SK-N-MC (cell line): Measurements from ENCODE around the gene ING4.

Source experiments
- DNase-seq: peaks from one replicate; pipeline ENCODE4 v3.0.0-alpha.2; 2011; ENCODE audit warnings: low read depth, low spot score
- H3K27ac ChIP-seq: fragments of 200-600 bp; sonication (generic); 2 replicates; pipeline ENCODE4 v1.5.1; 2016; ENCODE audit warnings: mixed run types
- H3K36me3 ChIP-seq: fragments of 200-600 bp; sonication (generic); 2 replicates; pipeline ENCODE4 v1.6.1; 2017; ENCODE audit warnings: antibody characterized with exemption, low read length, mixed read lengths; ENCODE audit not compliant: insufficient read depth
- H3K4me3 ChIP-seq: fragments of 200-600 bp; sonication (generic); 2 replicates; pipeline ENCODE4 v1.5.1; 2016
- H3K9ac ChIP-seq: fragments of 200-600 bp; sonication (generic); 2 replicates; pipeline ENCODE4 v1.8.0; 2017; ENCODE audit warnings: mixed run types, mixed read lengths; ENCODE audit not compliant: insufficient read length
- H3K9me3 ChIP-seq: fragments of 200-600 bp; sonication (generic); 2 replicates; pipeline ENCODE4 v1.6.1; 2017; ENCODE audit warnings: low read depth, mild to moderate bottlenecking, antibody characterized with exemption, low read length, moderate library complexity, mixed read lengths
- EZH2 ChIP-seq: fragments of 200-600 bp; sonication (generic); IDR thresholded peaks from one replicate; pipeline ENCODE4 v1.6.1; 2017; ENCODE audit warnings: antibody characterized with exemption
- FOXP2 ChIP-seq: optimal IDR thresholded peaks from 2 replicates; pipeline ENCODE3; 2011; ENCODE audit warnings: mild to moderate bottlenecking, moderate library complexity; ENCODE audit not compliant: insufficient read depth; ENCODE audit errors: extremely low read length, control extremely low read depth
- POLR2AphosphoS5 ChIP-seq: IDR thresholded peaks from 2 replicates; pipeline ENCODE4 v1.6.1; 2012; ENCODE audit warnings: mild to moderate bottlenecking, low read depth, low read length, borderline replicate concordance

The ING4 gene

GRCh38 chr12:6635375-6635855, 27.5 kb downstream of the ING4 start:
- TF ChIP-seq POLR2AphosphoS5, result no peak
- no peak for TF ChIP-seq FOXP2
- TF ChIP-seq EZH2, result no peak
- H3K27ac ChIP-seq, result no peak overlapping the region
- DNase-seq, result no peak
- no peaks in the 10 kb centered on the region for H3K36me3 ChIP-seq
- H3K4me3 ChIP-seq, result no peak overlapping the region
- H3K9me3 ChIP-seq, result no peaks in the 10 kb centered on the region
- H3K9ac ChIP-seq, result no peak overlapping the region

- DNase-seq, result no peak
- H3K9ac ChIP-seq, result no peak overlapping the region
- no peak for TF ChIP-seq FOXP2
- TF ChIP-seq POLR2AphosphoS5, result no peak
- TF ChIP-seq EZH2, result no peak
- no peaks in the 10 kb centered on the region for H3K36me3 ChIP-seq
- peak overlapping the region; percentile 41 for H3K4me3 ChIP-seq
- no peaks in the 10 kb centered on the region for H3K9me3 ChIP-seq
- peak overlapping the region; percentile 74 for H3K27ac ChIP-seq
Measured at GRCh38 chr12:6632026-6632983, 30.6 kb downstream of the ING4 start.

DNA sequence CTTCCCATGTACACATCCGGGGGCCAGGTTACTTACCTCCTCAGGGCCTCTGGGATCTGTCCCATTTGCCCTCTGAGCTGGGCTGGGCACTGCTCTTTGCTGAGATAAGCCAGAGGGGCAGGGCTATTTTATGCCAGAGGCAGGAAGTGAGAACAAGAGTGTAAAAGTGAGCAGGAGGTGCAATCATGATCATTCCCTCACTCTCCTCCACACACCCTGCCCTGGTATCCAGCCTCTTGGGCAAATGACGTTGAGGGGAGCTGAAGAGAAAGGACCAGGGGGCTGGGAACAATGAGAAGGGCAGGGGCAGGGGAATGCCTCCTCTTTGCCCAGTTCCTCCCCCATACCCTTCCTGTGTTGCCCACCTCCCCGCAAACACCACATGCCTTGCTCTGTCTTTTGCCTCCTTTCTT, 31.4 kb downstream of the ING4 start:
- no peak overlapping the region for H3K9ac ChIP-seq
- TF ChIP-seq FOXP2 (no peak), EZH2 (no peak), POLR2AphosphoS5 (no peak)
- H3K27ac ChIP-seq, result peak overlapping the region; percentile 74; the same call in 1 of the 2 replicates
- no peak overlapping the region for H3K4me3 ChIP-seq
- DNase-seq, result no peak
- H3K9me3 ChIP-seq, result no peaks in the 10 kb centered on the region
- H3K36me3 ChIP-seq, result no peaks in the 10 kb centered on the region

DNA sequence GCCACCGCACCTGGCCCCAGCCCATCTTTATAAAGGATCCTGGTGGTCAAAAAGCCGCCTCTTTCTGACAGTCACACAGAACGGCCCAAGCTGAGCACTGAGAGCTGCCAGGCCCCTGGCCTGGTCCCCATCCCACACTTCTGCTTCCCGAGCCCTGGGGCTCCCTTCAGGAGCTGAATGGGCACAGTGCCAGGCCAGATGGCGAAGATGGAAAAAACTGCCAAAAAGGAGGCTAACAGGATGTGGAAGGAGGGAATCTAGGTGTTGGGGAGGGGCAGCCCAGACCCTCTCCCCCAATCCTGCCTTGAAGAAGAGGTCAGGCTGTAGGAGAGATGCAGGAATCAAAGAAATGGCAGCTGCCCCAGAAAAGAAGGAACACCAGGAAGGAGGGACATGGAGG, 32.2 kb downstream of the ING4 start:
- no peak for DNase-seq
- H3K9me3 ChIP-seq, result no peaks in the 10 kb centered on the region
- TF ChIP-seq POLR2AphosphoS5, result no peak
- no peak for TF ChIP-seq EZH2
- no peak for TF ChIP-seq FOXP2
- no peaks in the 10 kb centered on the region for H3K36me3 ChIP-seq
- no peak overlapping the region for H3K27ac ChIP-seq
- H3K4me3 ChIP-seq, result no peak overlapping the region
- H3K9ac ChIP-seq, result no peak overlapping the region

DNA sequence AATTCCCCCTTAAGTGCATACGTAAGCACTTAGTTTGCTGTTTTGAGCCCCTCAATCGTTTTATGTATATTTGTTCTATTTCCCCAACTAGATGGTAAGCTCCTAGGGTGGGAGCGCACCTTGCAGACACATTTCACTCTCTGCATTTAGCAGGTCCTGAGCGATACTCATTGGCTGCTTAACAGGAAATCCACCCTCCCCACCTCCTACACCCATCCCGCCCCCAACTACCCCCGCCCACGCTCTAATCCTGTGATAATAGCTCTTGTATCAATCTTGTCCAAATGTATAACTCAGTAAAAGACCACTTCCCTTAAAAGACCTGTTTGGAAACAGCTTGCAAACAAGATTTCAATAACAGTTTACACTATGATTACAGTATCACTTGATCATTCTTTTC, 35.3 kb downstream of the ING4 start:
- H3K9me3 ChIP-seq, result no peaks in the 10 kb centered on the region
- no peak for TF ChIP-seq FOXP2
- H3K36me3 ChIP-seq, result no peaks in the 10 kb centered on the region
- no peak overlapping the region for H3K4me3 ChIP-seq
- no peak overlapping the region for H3K9ac ChIP-seq
- H3K27ac ChIP-seq, result no peak overlapping the region
- no peak for DNase-seq

- Histone ChIP-seq H3K36me3 (no peaks in the 10 kb centered on the region), H3K4me3 (no peak overlapping the region), H3K9me3 (no peaks in the 10 kb centered on the region), H3K9ac (peak overlapping the region; percentile 26), H3K27ac (no peak overlapping the region)
- TF ChIP-seq FOXP2 (no peak), EZH2 (no peak), POLR2AphosphoS5 (no peak)
- DNase-seq, result no peak
Measured at GRCh38 chr12:6626654-6627283, 36.1 kb downstream of the ING4 start.

- DNase-seq, result no peak
Measured at GRCh38 chr12:6620885-6621274, 42.0 kb downstream of the ING4 start.

DNA sequence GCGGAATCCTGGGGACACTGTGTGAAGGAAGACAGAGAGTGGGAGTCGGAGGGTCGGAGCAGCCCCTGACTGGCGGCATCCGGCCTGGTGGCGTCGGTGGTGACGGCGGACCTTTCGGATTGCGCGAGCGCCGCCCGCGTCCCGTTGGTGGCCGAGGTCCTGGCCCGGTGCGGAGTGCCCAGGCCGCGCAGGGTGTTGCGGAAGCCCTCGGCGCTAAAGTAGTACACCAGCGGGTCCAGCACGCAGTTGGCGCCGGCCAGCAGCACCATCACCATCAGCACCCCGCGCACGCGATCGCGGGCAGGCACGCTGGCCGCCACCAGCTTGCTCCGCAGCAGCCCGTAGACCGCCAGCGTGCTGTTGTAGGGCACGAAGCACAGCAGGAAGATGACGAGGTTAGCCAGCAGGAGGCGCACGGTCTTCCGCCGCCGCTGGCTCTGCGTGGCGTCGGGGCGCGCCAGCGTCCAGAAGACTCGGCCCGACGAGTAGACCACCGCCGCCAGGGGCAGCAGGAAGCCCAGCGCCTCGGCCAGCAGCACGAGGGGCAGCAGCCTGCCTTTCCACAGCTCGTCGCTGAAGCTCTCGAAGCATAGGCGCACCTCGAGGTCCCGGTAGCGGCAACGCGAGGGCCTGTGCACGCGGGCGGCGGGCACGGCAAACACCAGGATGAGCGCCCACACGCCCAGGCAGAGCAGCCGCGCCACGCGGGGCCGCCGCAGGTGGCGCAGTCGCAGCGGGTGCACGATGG, 42.6 kb downstream of the ING4 start:
- DNase-seq, result no peak
- H3K4me3 ChIP-seq, result no peak overlapping the region
- TF ChIP-seq POLR2AphosphoS5, result no peak
- H3K36me3 ChIP-seq, result no peaks in the 10 kb centered on the region
- H3K9ac ChIP-seq, result no peak overlapping the region
- no peaks in the 10 kb centered on the region for H3K9me3 ChIP-seq
- no peak overlapping the region for H3K27ac ChIP-seq

More at GRCh38 chr12:6620885-6621274, 42.0 kb downstream of the ING4 start:
- H3K36me3 ChIP-seq, result no peaks in the 10 kb centered on the region
- no peak overlapping the region for H3K9ac ChIP-seq
- H3K27ac ChIP-seq, result no peak overlapping the region
- TF ChIP-seq POLR2AphosphoS5, result no peak
- TF ChIP-seq FOXP2, result no peak
- no peak for TF ChIP-seq EZH2
- no peak overlapping the region for H3K4me3 ChIP-seq
- H3K9me3 ChIP-seq, result no peaks in the 10 kb centered on the region
